Measurements from ENCODE around the gene DDAH1.

DDAH1 gene

DNA sequence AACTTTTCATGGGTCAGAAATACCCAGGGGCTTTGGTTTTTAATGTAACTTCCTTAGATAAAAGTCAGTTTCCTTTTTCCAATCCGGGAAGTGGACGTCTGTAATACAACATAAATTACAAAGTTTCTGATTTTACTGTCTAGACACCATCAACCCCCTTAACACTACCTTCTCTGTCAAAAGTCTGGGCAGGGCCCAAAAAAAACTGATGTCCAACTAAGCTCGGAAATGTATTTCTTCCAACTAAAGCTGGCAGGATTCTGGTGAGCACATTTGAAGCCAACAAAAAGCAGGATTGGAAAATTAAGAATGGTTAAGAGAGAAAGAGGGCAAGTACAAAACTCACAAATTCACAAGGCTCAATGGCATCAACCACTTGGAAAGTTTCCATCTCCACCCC lies 24.3 kb downstream of the DDAH1 start:
- no peak for DNase-seq (ENCODE audit: low spot score)

- DNase-seq (ENCODE audit: low spot score), result no peak
Observed at GRCh38 chr1:85438353-85438752, 26.6 kb downstream of the DDAH1 start.

- no peak for DNase-seq (ENCODE audit: low spot score)
Observed at GRCh38 chr1:85437139-85437538, 27.8 kb downstream of the DDAH1 start.

DNA sequence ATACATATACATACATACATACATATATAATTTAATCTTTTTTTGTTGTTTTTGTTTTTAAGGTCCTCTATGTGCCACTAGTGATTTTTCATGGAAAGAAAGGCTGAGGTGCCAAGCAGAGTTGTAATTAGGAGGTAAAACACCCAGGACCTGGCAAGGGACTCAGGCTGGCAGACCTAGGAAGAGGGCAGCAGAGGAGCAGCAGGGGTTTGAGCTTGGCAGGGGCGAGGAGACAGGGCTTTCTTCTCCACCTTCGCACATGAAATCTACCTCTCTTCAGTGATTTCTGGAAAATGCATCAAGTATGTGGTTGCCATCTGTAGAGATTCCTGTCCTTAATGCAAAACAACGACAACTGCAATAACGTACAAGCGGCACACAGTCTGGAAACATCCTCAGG lies 31.9 kb downstream of the DDAH1 start:
- no peak for DNase-seq (ENCODE audit: low spot score)

- DNase-seq (ENCODE audit: low spot score), result no peak
Observed at GRCh38 chr1:85428471-85429089, 36.4 kb downstream of the DDAH1 start.

DNA sequence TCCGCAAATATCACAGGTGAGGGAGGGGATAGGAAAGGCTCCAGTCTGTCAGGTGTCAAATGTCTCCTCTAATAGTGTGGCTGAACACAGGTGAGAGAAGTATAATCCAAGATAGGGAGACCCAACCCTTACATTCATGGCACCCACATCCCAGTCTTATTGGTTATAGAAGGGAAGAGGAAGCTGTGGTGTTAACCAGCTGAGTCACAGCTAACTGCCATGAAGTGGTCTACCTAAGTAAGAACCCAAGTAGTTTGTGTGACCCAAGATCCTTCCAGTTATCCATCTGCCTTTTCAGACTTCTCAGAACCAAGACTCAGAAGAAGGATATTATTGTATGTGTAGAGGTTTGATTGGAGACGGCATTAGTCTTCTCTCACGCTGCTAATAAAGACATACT lies 37.1 kb downstream of the DDAH1 start:
- DNase-seq (ENCODE audit: low spot score), result no peak

- DNase-seq (ENCODE audit: low spot score), result no peak
Observed at GRCh38 chr1:85427331-85427730, 37.6 kb downstream of the DDAH1 start.

DNA sequence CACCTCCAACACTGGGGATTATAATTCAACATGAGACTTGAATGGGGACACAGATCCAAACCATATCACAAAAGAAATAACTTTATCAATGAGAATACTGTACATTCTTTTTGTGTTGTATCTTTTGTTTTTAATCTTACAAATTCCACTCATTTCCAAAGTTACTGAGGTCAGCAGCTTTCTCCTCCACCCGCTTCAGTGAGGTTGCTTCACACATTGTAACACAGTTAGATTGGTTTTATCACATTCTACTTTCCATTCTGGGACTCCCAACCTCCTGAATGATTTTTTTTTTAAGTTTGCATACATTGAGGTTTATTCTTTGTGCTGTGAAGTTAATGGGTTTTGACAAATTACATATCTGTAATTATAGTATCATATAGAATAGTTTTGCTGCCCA lies 43.8 kb downstream of the DDAH1 start:
- no peak for DNase-seq (ENCODE audit: low spot score)

DNA sequence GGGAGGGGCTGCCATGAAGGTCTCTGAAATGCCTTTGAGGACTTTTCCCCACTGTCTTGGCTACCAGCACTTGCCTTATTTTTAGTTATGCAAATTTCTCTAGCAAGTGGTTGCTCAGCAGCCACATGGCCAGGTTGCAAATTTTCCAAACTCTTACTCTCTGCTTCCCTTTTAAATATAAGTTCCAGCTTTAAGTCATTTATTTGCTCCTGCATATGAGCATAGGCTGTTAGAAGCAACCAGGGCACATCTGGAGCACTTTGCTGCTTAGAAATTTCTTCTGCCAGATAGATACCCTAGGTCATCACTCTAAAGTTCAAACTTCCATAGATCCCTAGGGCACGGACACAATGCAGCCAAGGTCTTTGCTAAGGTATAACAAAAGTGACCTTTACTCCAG lies 44.8 kb downstream of the DDAH1 start:
- DNase-seq (ENCODE audit: low spot score), result no peak

DNA sequence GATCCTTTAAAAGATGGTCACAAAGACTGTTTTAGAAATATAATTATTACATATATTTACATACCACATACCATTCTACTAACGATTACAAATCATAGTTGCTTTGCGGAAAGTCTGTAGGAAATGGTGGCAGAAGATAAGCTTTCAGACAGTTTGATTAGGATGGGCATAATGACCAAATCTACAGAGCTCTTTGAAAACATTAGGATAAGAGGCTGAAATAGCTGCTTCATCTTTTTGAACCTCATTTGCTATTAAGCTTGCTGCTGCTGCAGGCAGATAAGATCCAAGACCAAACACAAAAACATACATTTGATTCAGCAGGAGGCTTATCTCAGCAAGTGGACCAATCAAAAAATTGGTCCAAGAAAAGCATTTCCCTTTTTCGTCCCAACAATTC lies 47.1 kb downstream of the DDAH1 start:
- DNase-seq (ENCODE audit: low spot score), result no peak

GRCh38 chr1:85417017-85417416 lies 47.9 kb downstream of the DDAH1 start:
- DNase-seq (ENCODE audit: low spot score), result no peak

DNA sequence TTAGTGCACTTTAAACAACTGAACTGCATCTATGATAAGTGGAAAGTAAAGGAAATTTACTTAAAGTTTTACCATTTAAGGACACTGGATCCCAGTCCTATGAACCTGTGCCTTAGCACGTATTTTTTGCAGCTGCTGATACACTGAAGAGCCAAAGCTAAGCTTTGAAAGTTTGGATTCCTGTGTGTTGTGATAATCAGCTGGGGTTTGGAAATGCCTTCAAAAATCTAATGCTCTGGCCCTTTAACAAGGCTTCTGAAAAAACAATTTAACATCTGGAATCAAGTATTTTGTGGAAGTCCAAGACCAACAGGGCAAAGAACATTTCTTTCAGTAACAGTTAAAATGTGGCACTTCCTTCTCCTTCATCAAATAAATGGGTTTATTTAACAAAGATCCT lies 51.8 kb downstream of the DDAH1 start:
- DNase-seq (ENCODE audit: low spot score), result no peak

- DNase-seq (ENCODE audit: low spot score), result no peak
Observed at GRCh38 chr1:85411567-85412305, 53.2 kb downstream of the DDAH1 start.

DNA sequence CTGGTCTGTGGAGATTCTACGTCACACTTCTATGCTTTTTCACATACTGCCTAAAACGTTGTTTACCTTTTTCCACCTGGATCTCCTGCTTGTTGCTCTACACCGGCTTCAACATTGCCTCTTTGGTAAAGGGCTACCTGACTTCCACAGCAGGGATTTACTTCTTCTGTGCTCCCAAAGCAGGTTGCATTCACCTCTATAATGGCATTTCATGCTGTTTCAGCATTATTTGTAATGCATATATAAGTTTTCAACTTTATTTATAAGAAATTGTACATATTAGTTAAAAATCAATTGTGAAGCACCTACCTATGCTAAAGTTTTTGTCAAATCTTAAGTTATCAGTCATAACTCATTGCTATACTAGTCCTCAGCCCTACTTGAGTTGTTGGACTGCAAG lies 55.4 kb downstream of the DDAH1 start:
- DNase-seq (ENCODE audit: low spot score), result no peak

GRCh38 chr1:85407746-85408377 lies 57.1 kb downstream of the DDAH1 start:
- no peak for DNase-seq (ENCODE audit: low spot score)

DNA sequence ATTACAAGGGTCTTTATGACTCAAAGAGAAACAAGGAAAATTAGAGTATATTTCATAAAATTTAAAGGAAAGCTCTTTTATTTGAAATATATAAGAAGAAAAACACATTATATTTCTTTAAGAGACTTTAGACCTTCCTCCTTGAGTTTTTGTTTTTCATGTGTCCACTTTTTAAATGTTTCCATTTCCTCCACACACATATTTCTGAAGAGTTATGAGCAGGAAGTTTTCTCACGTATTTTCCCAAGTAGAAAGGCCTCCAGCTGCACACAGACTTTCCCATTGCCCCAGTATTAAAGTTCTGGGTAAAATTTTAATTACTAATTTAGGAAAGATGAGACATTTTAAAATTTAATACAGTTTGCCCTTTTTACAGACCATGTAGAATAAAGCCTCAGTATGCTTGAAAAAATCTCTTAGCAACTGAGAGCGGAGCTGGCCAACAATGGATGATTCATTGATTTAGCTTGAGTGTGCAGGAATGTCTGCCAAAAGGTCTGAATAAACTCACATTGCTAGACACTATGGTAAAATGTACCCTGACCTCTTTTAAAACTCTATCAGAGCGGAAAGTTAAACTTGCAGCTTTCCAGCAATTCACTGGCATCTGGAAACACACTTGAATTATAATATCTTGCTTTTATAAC lies 57.9 kb downstream of the DDAH1 start:
- DNase-seq (ENCODE audit: low spot score), result no peak

DNA sequence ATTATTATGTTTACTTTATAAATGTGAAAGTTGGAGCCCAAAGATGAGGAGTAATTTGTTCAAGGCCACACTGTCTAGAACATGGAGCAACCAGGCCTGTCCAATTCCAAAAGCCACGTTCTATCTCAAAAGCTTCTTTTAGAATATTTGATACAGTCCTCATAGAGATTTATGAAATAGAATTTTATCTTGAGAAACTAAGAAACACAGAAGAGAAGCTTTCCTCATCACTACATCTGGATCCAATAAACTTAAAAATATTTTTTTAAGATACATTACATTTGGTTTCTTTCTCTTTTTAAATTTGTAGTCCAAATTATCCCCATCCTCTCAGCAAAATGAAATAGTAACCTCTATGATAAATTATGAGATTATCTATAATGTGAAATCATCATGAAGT lies 58.9 kb downstream of the DDAH1 start:
- DNase-seq (ENCODE audit: low spot score), result no peak

DNA sequence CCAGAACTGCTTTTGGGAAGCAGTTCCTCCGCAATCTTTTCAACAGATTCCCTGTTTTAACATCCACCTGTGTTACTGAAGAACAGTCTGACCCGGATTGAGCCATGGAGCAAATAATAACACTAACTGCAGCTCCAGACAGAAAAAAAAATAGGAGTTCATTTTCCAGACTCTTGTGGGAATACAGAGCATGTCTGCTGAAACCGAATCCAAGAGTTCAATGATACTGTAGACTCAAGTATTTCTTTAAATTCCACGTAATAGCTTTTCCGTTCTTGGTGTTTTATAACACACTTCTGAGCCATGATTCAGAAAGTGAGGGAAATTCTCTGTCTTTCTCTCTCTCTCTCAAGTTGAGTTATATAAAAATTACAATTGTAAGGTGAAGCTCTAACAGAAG lies 60.6 kb downstream of the DDAH1 start:
- DNase-seq (ENCODE audit: low spot score), result no peak

- DNase-seq (ENCODE audit: low spot score), result no peak
Observed at GRCh38 chr1:85398391-85399064, 66.4 kb downstream of the DDAH1 start.

DNA sequence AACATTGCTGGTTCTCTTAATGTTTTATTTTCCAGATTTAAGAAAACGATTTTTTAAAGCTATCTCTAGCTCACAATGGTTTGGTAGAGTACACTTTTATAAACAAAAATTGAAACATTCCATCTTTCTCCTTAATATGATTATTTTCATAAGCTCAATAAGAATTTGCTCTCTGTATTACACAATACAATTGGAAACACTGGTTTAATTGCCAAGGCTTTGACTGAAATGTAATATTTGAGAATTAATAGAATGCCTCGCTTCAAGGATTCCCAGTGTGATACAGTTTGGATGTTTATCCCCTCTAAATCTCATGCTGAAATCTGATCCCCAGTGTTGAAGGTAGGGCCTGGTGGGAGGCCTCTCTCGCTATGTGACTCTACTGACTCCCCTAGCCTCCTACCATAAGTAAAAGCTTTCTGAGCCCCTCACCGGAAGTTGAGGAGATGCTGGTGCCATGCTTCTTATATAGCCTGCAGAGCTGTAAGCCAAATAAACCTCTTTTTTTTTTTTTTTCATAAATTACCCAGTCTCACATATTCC lies 67.4 kb downstream of the DDAH1 start:
- no peak for DNase-seq (ENCODE audit: low spot score)

DNA sequence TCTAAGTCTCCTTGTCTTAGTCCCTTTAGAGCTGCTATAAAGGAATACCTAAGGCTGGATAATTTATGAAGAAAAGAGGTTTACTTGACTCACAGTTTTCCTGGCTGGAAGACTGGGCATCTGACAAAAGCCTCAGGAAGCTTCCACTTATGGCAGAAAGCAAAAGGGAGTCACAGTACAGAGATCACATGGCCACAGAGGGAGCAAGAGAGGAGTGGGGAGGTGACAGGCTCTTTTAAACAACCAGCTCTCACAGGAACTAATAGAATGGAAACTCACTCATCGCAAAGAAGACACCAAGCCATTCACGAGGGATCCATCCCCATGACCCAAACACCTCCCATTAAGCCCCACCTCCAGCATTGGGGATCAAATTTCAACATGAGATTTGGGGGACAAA lies 68.8 kb downstream of the DDAH1 start:
- no peak for DNase-seq (ENCODE audit: low spot score)

DNA sequence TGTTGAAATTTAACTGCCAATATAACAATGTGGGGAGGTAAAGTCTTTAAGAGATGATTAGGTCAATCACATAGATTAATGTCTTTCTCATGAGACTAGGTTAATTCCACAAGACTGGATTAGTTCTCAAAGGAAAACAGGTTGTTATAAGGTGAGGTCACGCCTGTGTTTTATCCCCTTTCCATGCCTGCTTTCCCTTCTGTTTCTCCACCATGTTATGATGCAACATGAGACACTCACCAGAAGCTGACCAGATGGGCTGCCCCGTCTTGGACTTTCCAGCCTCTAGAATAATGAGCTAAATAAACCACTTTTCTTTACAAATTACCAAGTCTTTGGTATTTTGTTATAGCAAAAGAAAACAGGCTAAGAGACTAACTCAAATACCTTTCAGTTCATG lies 70.8 kb downstream of the DDAH1 start:
- DNase-seq (ENCODE audit: low spot score), result no peak
